ENCODE results near the gene MAST4. TPM values are rescaled to one million over a fixed set of nuclear protein-coding genes. Genes with fewer than 3 reads are reported as not detected.

MAST4 gene
- total RNA-seq, 1 experiment from 2014 or later: 26.5 TPM

DNA sequence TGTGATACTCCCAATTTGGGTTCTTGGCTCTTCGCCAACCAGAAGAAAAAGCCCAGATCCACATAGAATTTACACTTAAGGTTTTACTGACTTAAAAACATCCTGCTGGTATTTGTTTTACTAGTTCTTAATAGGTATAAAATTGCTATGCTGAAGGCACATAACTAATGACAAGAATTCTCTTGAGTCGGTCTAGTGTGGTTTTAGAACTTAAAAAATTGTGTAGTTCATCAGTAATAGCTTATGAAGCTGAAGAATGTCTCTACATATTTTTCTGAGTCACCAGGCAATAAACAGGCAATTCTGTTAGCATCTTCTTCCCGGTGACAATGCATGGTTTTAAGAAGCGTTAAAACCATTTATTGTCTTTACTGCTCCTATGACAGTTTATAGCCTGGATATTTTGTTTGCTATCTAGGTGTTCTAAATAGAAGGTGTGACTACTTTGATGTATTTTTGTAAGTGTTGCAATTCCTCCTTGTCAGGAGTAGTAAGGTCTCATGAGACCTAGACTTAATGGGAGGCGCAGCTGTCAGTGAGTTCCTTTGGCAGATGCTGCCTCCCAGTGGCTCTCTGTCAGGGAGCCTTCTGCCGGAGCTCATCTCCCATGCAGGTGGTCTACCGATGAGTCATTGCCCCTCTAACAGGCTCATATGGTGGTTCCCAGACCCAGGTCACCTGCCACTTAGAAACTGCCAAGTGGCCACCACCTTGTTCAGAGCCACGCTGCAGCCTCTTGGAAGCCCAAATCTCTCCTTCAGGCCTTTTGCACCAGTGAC is 173.8 kb downstream of the MAST4 start:
- BruUV-seq (replicated peaks): no TSS peak
- Mint-ChIP-seq H3K4me1 (ENCODE audit: insufficient read depth, unreplicated experiment) (no peaks in the 10 kb centered on the region), H3K27me3 (ENCODE audit: insufficient read depth, unreplicated experiment) (peaks cover 20% of the 10 kb centered on the region), H3K9me3 (ENCODE audit: unreplicated experiment) (no peaks in the 10 kb centered on the region), H3K36me3 (ENCODE audit: insufficient read depth, unreplicated experiment) (no peaks in the 10 kb centered on the region), H3K27ac (ENCODE audit: low read depth, unreplicated experiment) (no peak overlapping the region), H3K4me3 (ENCODE audit: unreplicated experiment) (no peak overlapping the region)
- DNase-seq (ENCODE audit: unreplicated experiment): peak; percentile 9
- intact Hi-C loops (cut with micrococcal nuclease): no loop called here
- no peak for TF ChIP-seq CTCF (IDR thresholded peaks at IDR 0.05; ENCODE audit: unreplicated experiment)
- ChIA-PET POLR2A (no interaction called here), CTCF (interaction anchor here (0.9 kb wide), 1 partner anchor 463 kb away, joined by 3 read pairs; no protein-coding TSS in a partner anchor)

DNA sequence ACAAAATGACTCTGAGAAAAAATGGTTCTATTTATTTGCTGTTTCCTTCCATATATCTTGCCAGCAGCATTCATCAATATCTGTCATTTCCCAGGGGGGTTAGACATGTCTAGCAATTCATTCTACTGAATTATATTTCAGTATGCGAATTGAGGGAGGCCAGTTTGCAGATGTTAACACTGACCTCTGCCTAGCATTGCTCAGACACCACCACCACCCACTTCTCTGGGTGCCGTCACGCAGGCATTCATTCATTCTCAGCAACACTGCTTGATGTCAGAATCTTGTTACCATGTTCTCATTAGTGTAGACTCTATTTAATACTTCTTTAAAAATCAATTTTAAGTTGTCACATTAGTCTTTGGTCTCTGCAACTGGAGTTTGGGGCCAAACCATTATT is 181.7 kb downstream of the MAST4 start:
- no peak for DNase-seq (ENCODE audit: unreplicated experiment)
- BruUV-seq (replicated peaks): no TSS peak
- ChIA-PET POLR2A (interaction anchor here (1.2 kb wide), 1 partner anchor 16 kb away, joined by 4 read pairs; no protein-coding TSS in a partner anchor), CTCF (interaction anchor here (1.1 kb wide), 1 partner anchor 471 kb away, joined by 4 read pairs; no protein-coding TSS in a partner anchor)
- Mint-ChIP-seq H3K4me3 (ENCODE audit: unreplicated experiment) (no peak overlapping the region), H3K27me3 (ENCODE audit: insufficient read depth, unreplicated experiment) (peaks cover 11% of the 10 kb centered on the region), H3K9me3 (ENCODE audit: unreplicated experiment) (no peaks in the 10 kb centered on the region), H3K4me1 (ENCODE audit: insufficient read depth, unreplicated experiment) (no peaks in the 10 kb centered on the region), H3K36me3 (ENCODE audit: insufficient read depth, unreplicated experiment) (no peaks in the 10 kb centered on the region), H3K27ac (ENCODE audit: low read depth, unreplicated experiment) (no peak overlapping the region)
- no peak for TF ChIP-seq CTCF (IDR thresholded peaks at IDR 0.05; ENCODE audit: unreplicated experiment)
- intact Hi-C loops (cut with micrococcal nuclease): no loop called here

DNA sequence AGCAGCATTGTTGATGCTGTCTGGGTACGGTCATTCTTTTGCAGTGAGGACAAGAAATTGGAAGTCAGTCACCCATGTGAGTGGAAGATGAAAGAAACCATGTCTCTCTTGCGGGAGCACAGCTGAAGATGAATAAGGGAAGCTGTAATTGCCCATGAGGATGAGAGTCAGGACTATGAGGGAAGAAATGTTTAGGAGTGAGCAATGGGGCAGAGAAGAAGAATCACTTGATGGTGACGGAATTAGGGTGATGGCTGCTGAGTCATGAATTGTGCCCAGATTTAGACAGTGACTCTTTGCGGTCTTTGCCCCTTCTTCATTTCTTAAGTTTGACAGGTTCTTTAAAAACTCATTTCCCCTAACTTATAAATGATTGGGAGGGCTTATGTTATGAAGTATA is 183.3 kb downstream of the MAST4 start:
- Mint-ChIP-seq H3K4me3 (ENCODE audit: unreplicated experiment) (no peak overlapping the region), H3K36me3 (ENCODE audit: insufficient read depth, unreplicated experiment) (no peaks in the 10 kb centered on the region), H3K27ac (ENCODE audit: low read depth, unreplicated experiment) (no peak overlapping the region), H3K4me1 (ENCODE audit: insufficient read depth, unreplicated experiment) (no peaks in the 10 kb centered on the region), H3K27me3 (ENCODE audit: insufficient read depth, unreplicated experiment) (peaks cover 11% of the 10 kb centered on the region), H3K9me3 (ENCODE audit: unreplicated experiment) (no peaks in the 10 kb centered on the region)
- no peak for DNase-seq (ENCODE audit: unreplicated experiment)
- BruUV-seq (replicated peaks): no TSS peak
- intact Hi-C loops (cut with micrococcal nuclease): no loop called here
- POLR2A ChIA-PET: no interaction called here
- CTCF ChIA-PET: interaction anchor here (0.6 kb wide), 1 partner anchor 462 kb away, joined by 5 read pairs; no protein-coding TSS in a partner anchor
- no peak for TF ChIP-seq CTCF (IDR thresholded peaks at IDR 0.05; ENCODE audit: unreplicated experiment)

DNA sequence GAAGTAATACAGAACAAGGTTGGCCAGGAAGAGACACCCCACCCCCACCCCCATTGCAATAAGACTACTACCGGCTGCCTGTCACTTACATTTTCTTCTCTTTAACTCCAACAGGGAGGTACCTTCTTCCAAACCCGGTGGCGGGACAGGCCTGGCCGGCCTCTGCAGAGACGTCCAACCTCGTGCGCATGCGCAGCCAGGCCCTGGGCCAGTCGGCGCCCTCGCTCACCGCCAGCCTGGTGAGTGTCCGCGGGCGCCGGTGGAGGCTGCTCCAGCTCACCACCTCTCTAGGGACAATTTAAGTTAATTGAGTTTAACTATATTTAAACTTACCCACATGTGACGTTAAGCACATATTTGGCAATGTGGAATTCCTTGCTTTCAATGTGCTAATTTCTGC is 192.4 kb downstream of the MAST4 start:
- CTCF ChIA-PET: no interaction called here
- no peak overlapping the region for H3K27ac Mint-ChIP-seq (ENCODE audit: low read depth, unreplicated experiment)
- H3K27me3 Mint-ChIP-seq (ENCODE audit: insufficient read depth, unreplicated experiment): no peaks in the 10 kb centered on the region

More for the DNA sequence above, 192.4 kb downstream of the MAST4 start:
- BruUV-seq (replicated peaks): no TSS peak
- intact Hi-C loops (cut with micrococcal nuclease): no loop called here
- no peaks in the 10 kb centered on the region for H3K4me1 Mint-ChIP-seq (ENCODE audit: insufficient read depth, unreplicated experiment)
- TF ChIP-seq CTCF (IDR thresholded peaks at IDR 0.05; ENCODE audit: unreplicated experiment): no peak
- no peaks in the 10 kb centered on the region for H3K36me3 Mint-ChIP-seq (ENCODE audit: insufficient read depth, unreplicated experiment)
- no peak overlapping the region for H3K4me3 Mint-ChIP-seq (ENCODE audit: unreplicated experiment)
- POLR2A ChIA-PET: no interaction called here
- DNase-seq (ENCODE audit: unreplicated experiment): no peak
- no peaks in the 10 kb centered on the region for H3K9me3 Mint-ChIP-seq (ENCODE audit: unreplicated experiment)
